Ishikawa (cell line): ENCODE data around the gene KLK6.

Experiments used
- CEBPB ChIP-seq: IDR thresholded peaks from 2 replicates; pipeline ENCODE4 v1.6.1; 2012
- CREB1 ChIP-seq: IDR thresholded peaks from 2 replicates; pipeline ENCODE4 v1.6.1; 2012; ENCODE audit warnings: low read depth
- EGR1 ChIP-seq: IDR thresholded peaks from 2 replicates; pipeline ENCODE4 v1.6.1; 2012
- EP300 ChIP-seq: IDR thresholded peaks from 2 replicates; pipeline ENCODE4 v1.6.1; 2012; ENCODE audit warnings: borderline replicate concordance
- FOXM1 ChIP-seq: IDR thresholded peaks from 2 replicates; pipeline ENCODE4 v1.6.1; 2012; ENCODE audit warnings: low read depth, borderline replicate concordance
- MAX ChIP-seq: IDR thresholded peaks from 2 replicates; pipeline ENCODE4 v1.6.1; 2012
- NFIC ChIP-seq: IDR thresholded peaks from 2 replicates; pipeline ENCODE4 v1.6.1; 2012
- RAD21 ChIP-seq: IDR thresholded peaks from 2 replicates; pipeline ENCODE4 v1.6.1; 2012; ENCODE audit warnings: low read depth
- REST ChIP-seq: IDR thresholded peaks from 2 replicates; pipeline ENCODE4 v1.6.1; 2012; ENCODE audit warnings: low read depth, mild to moderate bottlenecking
- TAF1 ChIP-seq: IDR thresholded peaks from 2 replicates; pipeline ENCODE4 v1.6.1; 2012; ENCODE audit warnings: low read depth, mild to moderate bottlenecking
- TCF12 ChIP-seq: IDR thresholded peaks from 2 replicates; pipeline ENCODE4 v1.6.1; 2012; ENCODE audit warnings: low read depth
- TEAD4 ChIP-seq: IDR thresholded peaks from 2 replicates; pipeline ENCODE4 v1.6.1; 2012
- USF1 ChIP-seq: IDR thresholded peaks from 2 replicates; pipeline ENCODE4 v1.6.1; 2012
- YY1 ChIP-seq: IDR thresholded peaks from 2 replicates; pipeline ENCODE4 v1.6.1; 2012; ENCODE audit warnings: low read depth
- ZBTB7A ChIP-seq: IDR thresholded peaks from 2 replicates; pipeline ENCODE4 v1.6.1; 2012; ENCODE audit warnings: low read depth

The KLK6 gene

GRCh38 chr19:51005248-51005647, 35.9 kb upstream of the KLK6 start:
- no peak for TF ChIP-seq CREB1
- TF ChIP-seq REST = no peak
- TF ChIP-seq TEAD4 = no peak
- TF ChIP-seq ZBTB7A = no peak
- TF ChIP-seq MAX = no peak
- no peak for TF ChIP-seq NFIC
- no peak for TF ChIP-seq TAF1
- TF ChIP-seq EP300 = no peak
- no peak for TF ChIP-seq USF1
- TF ChIP-seq EGR1 = no peak
- TF ChIP-seq TCF12 = no peak
- no peak for TF ChIP-seq FOXM1
- no peak for TF ChIP-seq CEBPB
- TF ChIP-seq RAD21 = no peak

GRCh38 chr19:51003316-51003715, 33.9 kb upstream of the KLK6 start:
- TF ChIP-seq EP300 = no peak
- no peak for TF ChIP-seq CREB1
- TF ChIP-seq ZBTB7A = no peak

- TF ChIP-seq REST (no peak), CREB1 (0 out of 2 replicates have a peak, but pooled peaks have one; percentile 41)
Observed at GRCh38 chr19:51002542-51003311, 33.3 kb upstream of the KLK6 start.

GRCh38 chr19:51002089-51002532, 32.7 kb upstream of the KLK6 start:
- TF ChIP-seq NFIC = no peak
- TF ChIP-seq TEAD4 = no peak
- no peak for TF ChIP-seq TCF12
- no peak for TF ChIP-seq REST
- no peak for TF ChIP-seq YY1
- no peak for TF ChIP-seq CREB1
- no peak for TF ChIP-seq TAF1

- no peak for TF ChIP-seq USF1
- TF ChIP-seq REST = no peak
- no peak for TF ChIP-seq ZBTB7A
- TF ChIP-seq MAX = no peak
Observed at GRCh38 chr19:51001515-51001914, 32.1 kb upstream of the KLK6 start, which contains the start of gene KLK8. Gene KLK8 (minus strand): TSS chr19:51001604. CDS start chr19:51001167, 437 bp downstream.
